HG03342 (cell line): Measurements from ENCODE around the gene CA9.

Source experiments
- ATAC-seq: cut with Tn5 transposase; IDR thresholded peaks from one replicate; pipeline ENCODE4 v1.9.1; 2021; ENCODE audit warnings: mild to moderate bottlenecking, moderate library complexity; ENCODE audit not compliant: unreplicated experiment

Gene CA9

DNA sequence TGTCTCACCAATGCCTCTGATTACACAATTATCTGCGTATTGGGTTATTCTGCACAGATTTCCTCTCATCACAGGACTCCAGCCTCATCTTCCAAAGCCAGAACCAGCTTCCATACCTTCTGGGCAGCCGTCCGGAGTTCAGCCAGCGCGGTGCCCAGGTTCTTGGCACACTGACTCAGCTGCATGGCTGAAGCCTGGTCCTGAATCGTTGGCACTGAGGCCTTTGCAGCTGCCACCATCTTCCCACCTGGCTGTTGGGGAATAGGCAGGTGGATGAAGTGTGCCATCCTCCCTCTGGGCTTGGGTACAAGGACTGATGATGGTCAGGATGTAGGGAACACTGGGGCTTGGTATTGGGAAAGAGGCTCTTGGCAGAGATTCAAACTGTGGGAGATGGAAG lies 40.4 kb downstream of the CA9 start:
- no peak for ATAC-seq

DNA sequence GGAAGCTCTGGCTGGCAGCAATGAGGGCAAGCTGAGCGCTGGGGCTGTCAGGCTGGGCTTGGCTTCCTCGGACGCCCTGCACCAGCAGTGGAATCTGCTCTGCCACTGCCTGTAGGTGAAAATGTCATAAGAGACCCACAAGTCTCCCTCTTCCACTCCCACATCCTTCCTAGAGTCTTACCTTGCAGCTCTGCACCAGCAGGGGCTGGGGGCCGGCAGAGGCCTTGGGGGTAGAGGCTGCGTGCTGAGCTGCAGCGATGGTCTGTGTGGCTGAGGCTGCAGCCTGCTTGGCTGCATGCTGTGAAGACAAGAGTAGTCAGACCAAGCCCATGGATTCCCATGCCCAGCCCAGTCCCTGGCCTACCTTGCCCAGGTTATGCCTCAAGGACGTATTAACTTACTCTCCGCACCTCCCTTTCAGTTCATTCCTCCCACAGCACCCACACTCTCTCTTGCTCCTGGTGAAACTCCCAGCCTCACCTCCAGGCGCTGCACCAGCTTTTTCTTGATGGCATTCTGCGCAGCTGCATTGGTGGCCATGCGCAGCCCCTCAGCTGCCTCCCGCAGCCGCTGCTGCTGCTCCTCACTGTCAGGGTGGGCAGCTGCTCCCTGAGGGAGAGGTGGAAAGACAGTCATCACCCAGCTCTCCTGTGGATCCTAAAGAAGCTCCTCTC lies 41.0 kb downstream of the CA9 start:
- ATAC-seq: no peak

DNA sequence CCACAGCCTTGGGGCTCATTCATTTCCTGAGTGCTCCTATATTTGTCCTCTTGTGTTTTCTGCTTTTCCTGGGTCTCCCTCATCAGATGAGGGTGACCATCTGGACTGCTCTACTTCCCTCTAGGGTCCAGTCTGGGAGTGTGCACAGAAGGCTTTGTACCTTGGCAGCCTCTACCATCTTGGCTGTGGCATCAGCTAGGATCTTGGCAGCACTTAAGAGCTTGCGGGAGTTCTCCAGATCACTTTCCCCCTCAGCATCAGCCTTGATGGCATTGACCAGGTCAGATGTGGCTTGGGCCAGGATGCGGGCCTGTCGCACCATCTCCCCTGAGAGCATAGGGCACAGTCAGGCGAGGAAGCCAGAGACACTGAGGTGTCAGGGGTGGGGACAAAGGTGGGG lies 42.5 kb downstream of the CA9 start:
- ATAC-seq: no peak

DNA sequence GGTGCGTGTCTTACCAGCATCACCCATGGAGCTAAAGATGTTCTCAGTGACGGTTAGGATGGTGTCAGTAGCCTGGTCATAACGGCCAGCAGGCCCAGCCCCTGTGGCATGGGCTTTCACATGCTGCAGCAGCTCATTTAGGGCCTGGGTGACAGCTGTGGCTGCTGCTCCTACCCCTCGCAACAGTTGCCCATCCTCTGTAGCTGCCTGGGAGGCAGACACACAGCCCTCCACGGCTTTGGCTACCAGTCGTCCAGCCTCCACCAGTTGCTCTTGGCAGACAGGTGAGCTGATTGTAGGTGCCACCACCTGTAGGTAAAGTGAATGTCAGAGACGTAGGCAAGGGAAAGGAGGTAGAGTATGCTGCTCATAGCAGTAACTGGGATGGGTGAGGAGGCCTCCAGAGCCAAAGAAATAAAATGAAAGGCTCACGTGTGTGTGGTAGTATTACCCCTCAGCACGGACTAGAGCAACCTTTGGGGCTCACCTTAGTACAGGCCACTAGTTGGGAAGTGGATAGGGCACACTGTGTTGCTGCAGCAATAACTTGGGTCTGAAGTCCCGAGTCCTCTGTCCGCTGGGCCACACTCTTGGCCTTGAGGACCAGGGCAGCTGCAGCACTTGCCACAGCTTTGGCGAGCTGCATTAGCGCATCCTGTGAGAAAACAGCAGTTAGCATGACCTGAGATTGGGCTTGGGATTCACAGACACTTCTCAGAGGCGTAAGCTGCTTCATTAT lies 43.6 kb downstream of the CA9 start:
- ATAC-seq: no peak

DNA sequence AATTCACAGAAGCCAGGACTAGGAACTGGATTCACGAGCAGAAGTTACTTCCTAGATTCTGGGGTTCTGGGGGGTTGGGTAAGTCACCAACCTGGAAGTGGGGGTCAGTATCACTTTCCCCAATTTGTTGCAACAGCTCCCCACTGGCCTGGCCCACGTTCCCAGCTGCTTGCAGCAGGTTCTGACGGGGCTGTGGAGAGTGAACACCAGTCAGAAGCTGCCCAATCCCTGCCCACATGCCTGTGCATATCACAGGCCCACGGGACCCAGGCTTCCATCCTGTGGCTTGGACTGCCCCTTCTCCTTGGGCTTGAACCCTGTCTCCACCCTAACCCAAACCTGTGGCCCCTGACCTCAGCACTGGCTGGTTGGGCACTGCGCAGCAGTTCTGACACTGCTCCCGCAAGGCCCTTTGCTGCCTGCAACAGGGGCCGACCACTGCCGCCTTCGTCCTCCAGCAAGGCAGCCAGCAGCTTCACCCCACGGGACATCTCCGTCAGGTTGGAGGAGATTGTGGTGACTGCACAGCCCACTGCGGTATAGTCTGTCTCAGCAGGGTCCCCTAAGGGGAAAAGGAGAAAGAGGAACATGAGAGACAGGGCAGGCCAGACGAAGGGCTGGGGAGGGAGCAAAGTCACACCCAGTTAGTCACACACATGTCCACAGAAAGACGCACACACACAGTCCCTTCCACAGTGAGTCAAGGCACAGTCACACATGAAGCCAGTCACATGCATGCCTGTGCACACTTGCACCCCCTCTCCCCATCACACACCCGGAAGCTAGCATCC lies 45.2 kb downstream of the CA9 start:
- ATAC-seq: no peak

- ATAC-seq: no peak
Observed at GRCh38 chr9:35719546-35719945, 45.8 kb downstream of the CA9 start.

GRCh38 chr9:35723426-35723825 lies 49.7 kb downstream of the CA9 start:
- ATAC-seq: no peak

GRCh38 chr9:35723908-35724307 lies 50.2 kb downstream of the CA9 start:
- ATAC-seq: no peak

- ATAC-seq: no peak
Observed at GRCh38 chr9:35725362-35725761, 51.6 kb downstream of the CA9 start.

- ATAC-seq: no peak
Observed at GRCh38 chr9:35726931-35727330, 53.2 kb downstream of the CA9 start.

- ATAC-seq: no peak
Observed at GRCh38 chr9:35727676-35728040, 53.9 kb downstream of the CA9 start.

GRCh38 chr9:35728041-35728971 lies 54.6 kb downstream of the CA9 start:
- ATAC-seq: no peak

DNA sequence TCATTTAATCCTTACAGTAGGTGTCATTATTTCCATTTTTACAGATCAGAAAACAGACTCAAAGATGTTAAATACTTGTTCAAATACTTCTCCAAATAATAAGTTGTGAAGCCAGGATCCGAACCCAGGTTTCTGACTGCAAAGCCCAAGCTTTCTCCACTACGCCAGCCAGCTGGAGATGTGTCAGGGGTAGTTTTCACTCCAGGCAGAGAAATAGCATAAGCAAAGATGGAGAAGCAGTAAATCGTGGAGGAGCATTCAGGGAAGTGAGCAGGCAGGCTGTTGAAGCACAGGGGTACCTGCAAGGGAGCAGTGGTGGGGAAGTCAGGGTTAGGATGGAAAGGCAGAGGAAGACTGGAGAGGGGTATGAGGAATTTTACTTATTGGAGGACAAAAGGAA lies 55.4 kb downstream of the CA9 start:
- ATAC-seq: no peak

GRCh38 chr9:35729700-35730485 lies 56.2 kb downstream of the CA9 start:
- no peak for ATAC-seq

DNA sequence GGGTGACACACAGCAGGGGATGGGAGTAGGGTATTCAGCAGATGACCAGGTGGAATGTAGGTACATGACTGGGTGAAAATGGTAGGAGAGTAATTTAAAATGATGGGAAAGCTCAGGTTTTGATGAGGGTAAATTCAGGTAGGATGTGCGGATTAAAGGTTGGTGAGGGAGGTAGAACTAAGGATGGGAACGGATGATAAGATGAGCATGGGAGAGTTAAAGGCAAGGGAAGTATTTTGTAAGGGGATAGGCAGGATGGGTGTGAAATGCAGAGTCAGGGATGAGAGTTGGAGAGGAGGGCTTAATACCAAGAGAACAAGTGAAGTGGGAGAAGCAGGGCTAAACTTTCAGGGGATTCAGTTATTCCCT lies 56.7 kb downstream of the CA9 start:
- no peak for ATAC-seq
